HepG2 (cell line): ENCODE data around the gene TM9SF4. TPM values are rescaled to one million over a fixed set of nuclear protein-coding genes. Genes with fewer than 3 reads are reported as not detected.

Experiments used
- FOXO1 ChIP-seq: sonication (generic); formaldehyde crosslinking; IDR thresholded peaks from 2 replicates; pipeline ENCODE4 v1.4.0; 2020; ENCODE audit warnings: missing genetic modification reagents
- MAFF ChIP-seq: IDR thresholded peaks from 2 replicates; pipeline ENCODE4 v1.6.1; 2011; ENCODE audit warnings: low read depth, low read length, improper control_type of control experiment
- MIXL1 ChIP-seq: IDR thresholded peaks from 2 replicates; pipeline ENCODE4 v1.6.1; 2016
- PITX1 ChIP-seq: sonication (generic); formaldehyde crosslinking; IDR thresholded peaks from 2 replicates; pipeline ENCODE4 v1.5.1; 2020; ENCODE audit warnings: mild to moderate bottlenecking, missing genetic modification reagents
- ZFP36L1 ChIP-seq: sonication (generic); formaldehyde crosslinking; IDR thresholded peaks from 2 replicates; pipeline ENCODE4 v1.8.0; 2022; ENCODE audit warnings: mild to moderate bottlenecking, missing genetic modification reagents, moderate library complexity
- ZFP41 ChIP-seq: sonication (generic); formaldehyde crosslinking; IDR thresholded peaks from 2 replicates; pipeline ENCODE4 v1.4.0; 2020; ENCODE audit warnings: mild to moderate bottlenecking, missing genetic modification reagents, borderline replicate concordance
- ZNF354B ChIP-seq: sonication (generic); formaldehyde crosslinking; IDR thresholded peaks from 2 replicates; pipeline ENCODE4 v1.8.0; 2022; ENCODE audit warnings: mild to moderate bottlenecking, missing genetic modification reagents
- polyA plus RNA-seq, 8 experiments: library from polyadenylated mRNA; depleted of rRNA in 3 of 8; stranded (reverse) in 7 of 8; unstranded in 1 of 8; fragments of >200 nt; fragmentation: Illumina TruSeq in 4 of 8; extraction: Trizol in 4 of 8; gene quantifications; 2 replicates each; pipeline versions ENCODE4 v1.2.1 to v1.2.3, GENCODE V29; 2011 to 2016; ENCODE audit warnings: low read depth in 4 of 8, missing spikeins in 1 of 8, mixed read lengths in 1 of 8; ENCODE audit not compliant: insufficient read depth in 1 of 8
- total RNA-seq, 5 experiments: library from RNA; depleted of rRNA; stranded (reverse); fragments of >200 nt; fragmentation: Illumina TruSeq; extraction: Trizol; gene quantifications; 2 replicates each; pipeline ENCODE4 v1.2.3, GENCODE V29; 2016; ENCODE audit warnings: low read depth in 1 of 5
- TF ChIP-seq, protein P1 (sequence below): sonication (generic); formaldehyde crosslinking; IDR thresholded peaks from 2 replicates; pipeline ENCODE4 v1.5.0; 2020; ENCODE audit warnings: mild to moderate bottlenecking, missing genetic modification reagents, borderline replicate concordance
- TF ChIP-seq, protein P2 (sequence below): sonication (generic); formaldehyde crosslinking; IDR thresholded peaks from 2 replicates; pipeline ENCODE4 v1.9.0; 2021; ENCODE audit warnings: missing genetic modification reagents, borderline replicate concordance
- TF ChIP-seq, protein P3 (sequence below): sonication (generic); formaldehyde crosslinking; IDR thresholded peaks from 2 replicates; pipeline ENCODE4 v1.9.0; 2021; ENCODE audit warnings: mild to moderate bottlenecking, missing genetic modification reagents
- TF ChIP-seq, protein P4 (sequence below): sonication (generic); formaldehyde crosslinking; IDR thresholded peaks from 2 replicates; pipeline ENCODE4 v1.4.0; 2020; ENCODE audit warnings: missing genetic modification reagents
- TF ChIP-seq, protein P5 (sequence below): IDR thresholded peaks from 2 replicates; pipeline ENCODE4 v1.6.1; 2016; ENCODE audit warnings: mild to moderate bottlenecking, missing biosample characterization, missing genetic modification reagents

The TM9SF4 gene
- total and polyA plus RNA-seq, 2 of the 13 experiments (the other 11 are each of a cell fraction or from before 2014, with no cell fraction given), result 53.5 to 171 TPM

DNA sequence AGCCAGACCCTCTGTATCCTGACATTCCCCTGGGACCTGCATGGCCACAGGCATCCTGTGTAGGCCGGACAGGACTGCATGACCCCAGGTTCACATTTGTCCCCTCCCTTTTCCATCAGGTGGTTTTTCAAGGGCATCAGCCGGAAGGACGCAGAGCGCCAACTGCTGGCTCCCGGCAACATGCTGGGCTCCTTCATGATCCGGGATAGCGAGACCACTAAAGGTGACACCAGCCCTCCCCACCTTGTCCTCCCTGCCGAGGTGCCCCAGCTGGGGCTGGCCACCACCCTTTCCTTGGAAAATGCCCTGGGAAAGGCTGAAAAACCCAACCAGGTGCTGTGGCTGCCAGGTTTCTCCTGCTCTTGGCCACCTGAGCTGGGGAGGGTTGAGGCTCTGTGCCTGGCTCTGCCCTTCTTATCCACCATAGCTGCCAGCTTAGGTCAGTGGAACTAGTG lies 29.8 kb upstream of the TM9SF4 start (continued):
- TF ChIP-seq, protein P1, sequence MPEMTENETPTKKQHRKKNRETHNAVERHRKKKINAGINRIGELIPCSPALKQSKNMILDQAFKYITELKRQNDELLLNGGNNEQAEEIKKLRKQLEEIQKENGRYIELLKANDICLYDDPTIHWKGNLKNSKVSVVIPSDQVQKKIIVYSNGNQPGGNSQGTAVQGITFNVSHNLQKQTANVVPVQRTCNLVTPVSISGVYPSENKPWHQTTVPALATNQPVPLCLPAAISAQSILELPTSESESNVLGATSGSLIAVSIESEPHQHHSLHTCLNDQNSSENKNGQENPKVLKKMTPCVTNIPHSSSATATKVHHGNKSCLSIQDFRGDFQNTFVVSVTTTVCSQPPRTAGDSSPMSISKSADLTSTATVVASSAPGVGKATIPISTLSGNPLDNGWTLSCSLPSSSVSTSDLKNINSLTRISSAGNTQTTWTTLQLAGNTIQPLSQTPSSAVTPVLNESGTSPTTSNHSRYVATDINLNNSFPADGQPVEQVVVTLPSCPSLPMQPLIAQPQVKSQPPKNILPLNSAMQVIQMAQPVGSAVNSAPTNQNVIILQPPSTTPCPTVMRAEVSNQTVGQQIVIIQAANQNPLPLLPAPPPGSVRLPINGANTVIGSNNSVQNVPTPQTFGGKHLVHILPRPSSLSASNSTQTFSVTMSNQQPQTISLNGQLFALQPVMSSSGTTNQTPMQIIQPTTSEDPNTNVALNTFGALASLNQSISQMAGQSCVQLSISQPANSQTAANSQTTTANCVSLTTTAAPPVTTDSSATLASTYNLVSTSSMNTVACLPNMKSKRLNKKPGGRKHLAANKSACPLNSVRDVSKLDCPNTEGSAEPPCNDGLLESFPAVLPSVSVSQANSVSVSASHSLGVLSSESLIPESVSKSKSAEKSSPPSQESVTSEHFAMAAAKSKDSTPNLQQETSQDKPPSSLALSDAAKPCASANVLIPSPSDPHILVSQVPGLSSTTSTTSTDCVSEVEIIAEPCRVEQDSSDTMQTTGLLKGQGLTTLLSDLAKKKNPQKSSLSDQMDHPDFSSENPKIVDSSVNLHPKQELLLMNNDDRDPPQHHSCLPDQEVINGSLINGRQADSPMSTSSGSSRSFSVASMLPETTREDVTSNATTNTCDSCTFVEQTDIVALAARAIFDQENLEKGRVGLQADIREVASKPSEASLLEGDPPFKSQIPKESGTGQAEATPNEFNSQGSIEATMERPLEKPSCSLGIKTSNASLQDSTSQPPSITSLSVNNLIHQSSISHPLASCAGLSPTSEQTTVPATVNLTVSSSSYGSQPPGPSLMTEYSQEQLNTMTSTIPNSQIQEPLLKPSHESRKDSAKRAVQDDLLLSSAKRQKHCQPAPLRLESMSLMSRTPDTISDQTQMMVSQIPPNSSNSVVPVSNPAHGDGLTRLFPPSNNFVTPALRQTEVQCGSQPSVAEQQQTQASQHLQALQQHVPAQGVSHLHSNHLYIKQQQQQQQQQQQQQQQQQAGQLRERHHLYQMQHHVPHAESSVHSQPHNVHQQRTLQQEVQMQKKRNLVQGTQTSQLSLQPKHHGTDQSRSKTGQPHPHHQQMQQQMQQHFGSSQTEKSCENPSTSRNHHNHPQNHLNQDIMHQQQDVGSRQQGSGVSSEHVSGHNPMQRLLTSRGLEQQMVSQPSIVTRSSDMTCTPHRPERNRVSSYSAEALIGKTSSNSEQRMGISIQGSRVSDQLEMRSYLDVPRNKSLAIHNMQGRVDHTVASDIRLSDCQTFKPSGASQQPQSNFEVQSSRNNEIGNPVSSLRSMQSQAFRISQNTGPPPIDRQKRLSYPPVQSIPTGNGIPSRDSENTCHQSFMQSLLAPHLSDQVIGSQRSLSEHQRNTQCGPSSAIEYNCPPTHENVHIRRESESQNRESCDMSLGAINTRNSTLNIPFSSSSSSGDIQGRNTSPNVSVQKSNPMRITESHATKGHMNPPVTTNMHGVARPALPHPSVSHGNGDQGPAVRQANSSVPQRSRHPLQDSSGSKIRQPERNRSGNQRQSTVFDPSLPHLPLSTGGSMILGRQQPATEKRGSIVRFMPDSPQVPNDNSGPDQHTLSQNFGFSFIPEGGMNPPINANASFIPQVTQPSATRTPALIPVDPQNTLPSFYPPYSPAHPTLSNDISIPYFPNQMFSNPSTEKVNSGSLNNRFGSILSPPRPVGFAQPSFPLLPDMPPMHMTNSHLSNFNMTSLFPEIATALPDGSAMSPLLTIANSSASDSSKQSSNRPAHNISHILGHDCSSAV (CRISPR knock-in tag), result no peak
- TF ChIP-seq, protein P2, sequence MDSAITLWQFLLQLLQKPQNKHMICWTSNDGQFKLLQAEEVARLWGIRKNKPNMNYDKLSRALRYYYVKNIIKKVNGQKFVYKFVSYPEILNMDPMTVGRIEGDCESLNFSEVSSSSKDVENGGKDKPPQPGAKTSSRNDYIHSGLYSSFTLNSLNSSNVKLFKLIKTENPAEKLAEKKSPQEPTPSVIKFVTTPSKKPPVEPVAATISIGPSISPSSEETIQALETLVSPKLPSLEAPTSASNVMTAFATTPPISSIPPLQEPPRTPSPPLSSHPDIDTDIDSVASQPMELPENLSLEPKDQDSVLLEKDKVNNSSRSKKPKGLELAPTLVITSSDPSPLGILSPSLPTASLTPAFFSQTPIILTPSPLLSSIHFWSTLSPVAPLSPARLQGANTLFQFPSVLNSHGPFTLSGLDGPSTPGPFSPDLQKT (CRISPR knock-in tag), result peak; percentile 82; the same call in 1 of the 2 replicates
- TF ChIP-seq FOXO1, result no peak; the same call in 1 of the 2 replicates
- TF ChIP-seq, protein P3, sequence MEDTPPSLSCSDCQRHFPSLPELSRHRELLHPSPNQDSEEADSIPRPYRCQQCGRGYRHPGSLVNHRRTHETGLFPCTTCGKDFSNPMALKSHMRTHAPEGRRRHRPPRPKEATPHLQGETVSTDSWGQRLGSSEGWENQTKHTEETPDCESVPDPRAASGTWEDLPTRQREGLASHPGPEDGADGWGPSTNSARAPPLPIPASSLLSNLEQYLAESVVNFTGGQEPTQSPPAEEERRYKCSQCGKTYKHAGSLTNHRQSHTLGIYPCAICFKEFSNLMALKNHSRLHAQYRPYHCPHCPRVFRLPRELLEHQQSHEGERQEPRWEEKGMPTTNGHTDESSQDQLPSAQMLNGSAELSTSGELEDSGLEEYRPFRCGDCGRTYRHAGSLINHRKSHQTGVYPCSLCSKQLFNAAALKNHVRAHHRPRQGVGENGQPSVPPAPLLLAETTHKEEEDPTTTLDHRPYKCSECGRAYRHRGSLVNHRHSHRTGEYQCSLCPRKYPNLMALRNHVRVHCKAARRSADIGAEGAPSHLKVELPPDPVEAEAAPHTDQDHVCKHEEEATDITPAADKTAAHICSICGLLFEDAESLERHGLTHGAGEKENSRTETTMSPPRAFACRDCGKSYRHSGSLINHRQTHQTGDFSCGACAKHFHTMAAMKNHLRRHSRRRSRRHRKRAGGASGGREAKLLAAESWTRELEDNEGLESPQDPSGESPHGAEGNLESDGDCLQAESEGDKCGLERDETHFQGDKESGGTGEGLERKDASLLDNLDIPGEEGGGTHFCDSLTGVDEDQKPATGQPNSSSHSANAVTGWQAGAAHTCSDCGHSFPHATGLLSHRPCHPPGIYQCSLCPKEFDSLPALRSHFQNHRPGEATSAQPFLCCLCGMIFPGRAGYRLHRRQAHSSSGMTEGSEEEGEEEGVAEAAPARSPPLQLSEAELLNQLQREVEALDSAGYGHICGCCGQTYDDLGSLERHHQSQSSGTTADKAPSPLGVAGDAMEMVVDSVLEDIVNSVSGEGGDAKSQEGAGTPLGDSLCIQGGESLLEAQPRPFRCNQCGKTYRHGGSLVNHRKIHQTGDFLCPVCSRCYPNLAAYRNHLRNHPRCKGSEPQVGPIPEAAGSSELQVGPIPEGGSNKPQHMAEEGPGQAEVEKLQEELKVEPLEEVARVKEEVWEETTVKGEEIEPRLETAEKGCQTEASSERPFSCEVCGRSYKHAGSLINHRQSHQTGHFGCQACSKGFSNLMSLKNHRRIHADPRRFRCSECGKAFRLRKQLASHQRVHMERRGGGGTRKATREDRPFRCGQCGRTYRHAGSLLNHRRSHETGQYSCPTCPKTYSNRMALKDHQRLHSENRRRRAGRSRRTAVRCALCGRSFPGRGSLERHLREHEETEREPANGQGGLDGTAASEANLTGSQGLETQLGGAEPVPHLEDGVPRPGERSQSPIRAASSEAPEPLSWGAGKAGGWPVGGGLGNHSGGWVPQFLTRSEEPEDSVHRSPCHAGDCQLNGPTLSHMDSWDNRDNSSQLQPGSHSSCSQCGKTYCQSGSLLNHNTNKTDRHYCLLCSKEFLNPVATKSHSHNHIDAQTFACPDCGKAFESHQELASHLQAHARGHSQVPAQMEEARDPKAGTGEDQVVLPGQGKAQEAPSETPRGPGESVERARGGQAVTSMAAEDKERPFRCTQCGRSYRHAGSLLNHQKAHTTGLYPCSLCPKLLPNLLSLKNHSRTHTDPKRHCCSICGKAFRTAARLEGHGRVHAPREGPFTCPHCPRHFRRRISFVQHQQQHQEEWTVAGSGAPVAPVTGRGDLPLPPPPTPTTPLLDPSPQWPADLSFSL (CRISPR knock-in tag), result peak; percentile 61; the same call in 1 of the 2 replicates
- TF ChIP-seq, protein P4, sequence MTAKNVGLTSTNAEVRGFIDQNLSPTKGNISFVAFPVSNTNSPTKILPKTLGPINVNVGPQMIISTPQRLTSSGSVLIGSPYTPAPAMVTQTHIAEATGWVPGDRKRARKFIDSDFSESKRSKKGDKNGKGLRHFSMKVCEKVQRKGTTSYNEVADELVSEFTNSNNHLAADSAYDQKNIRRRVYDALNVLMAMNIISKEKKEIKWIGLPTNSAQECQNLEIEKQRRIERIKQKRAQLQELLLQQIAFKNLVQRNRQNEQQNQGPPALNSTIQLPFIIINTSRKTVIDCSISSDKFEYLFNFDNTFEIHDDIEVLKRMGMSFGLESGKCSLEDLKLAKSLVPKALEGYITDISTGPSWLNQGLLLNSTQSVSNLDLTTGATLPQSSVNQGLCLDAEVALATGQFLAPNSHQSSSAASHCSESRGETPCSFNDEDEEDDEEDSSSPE (CRISPR knock-in tag), result peak; percentile 51
- no peak for TF ChIP-seq MAFF
- 0 out of 2 replicates have a peak, but pooled peaks have one; percentile 8 for TF ChIP-seq MIXL1 (CRISPR knock-in tag)
- TF ChIP-seq, protein P5, sequence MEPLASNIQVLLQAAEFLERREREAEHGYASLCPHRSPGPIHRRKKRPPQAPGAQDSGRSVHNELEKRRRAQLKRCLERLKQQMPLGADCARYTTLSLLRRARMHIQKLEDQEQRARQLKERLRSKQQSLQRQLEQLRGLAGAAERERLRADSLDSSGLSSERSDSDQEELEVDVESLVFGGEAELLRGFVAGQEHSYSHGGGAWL, result peak; percentile 45; the same call in 1 of the 2 replicates
- peak; percentile 61; the same call in 1 of the 2 replicates for TF ChIP-seq PITX1
- TF ChIP-seq ZFP41 (CRISPR knock-in tag), result 0 out of 2 replicates have a peak, but pooled peaks have one; percentile 9
- no peak for TF ChIP-seq ZFP36L1
- no peak for TF ChIP-seq ZNF354B (CRISPR knock-in tag)
